Neural cell (in vitro differentiated cells): ENCODE measurements around the gene FUBP3. TPM values are rescaled to one million over a fixed set of nuclear protein-coding genes. Genes with fewer than 3 reads are reported as not detected.
"Not testable (repeated sequence)": the region's sequence is repeated elsewhere in the genome, so short reads cannot be mapped to it uniquely, and the experiment has no call there.

Experiments
- H2AFZ ChIP-seq: fragments of 200-600, 300-800 bp; sonication (generic), shearing (Covaris generic); 2 replicates; pipeline ENCODE4 v1.6.0; 2014; ENCODE audit warnings: low read depth, mild to moderate bottlenecking, antibody characterized with exemption, low read length, moderate library complexity
- H3F3A ChIP-seq: fragments of 200-600 bp; shearing (Covaris generic); 2 replicates; pipeline ENCODE4 v1.6.1; 2016; ENCODE audit warnings: mild to moderate bottlenecking, moderate library complexity, mixed read lengths, antibody characterized with exemption, low read length; ENCODE audit not compliant: insufficient read depth, poor library complexity, severe bottlenecking
- H3K27ac ChIP-seq: fragments of 200-600, 300-800 bp; sonication (generic), shearing (Covaris generic); 2 replicates; pipeline ENCODE4 v1.5.1; 2014; ENCODE audit warnings: mild to moderate bottlenecking, low read length, moderate library complexity
- H3K27me3 ChIP-seq: fragments of 300-800, 200-600 bp; sonication (generic), shearing (Covaris generic); 2 replicates; pipeline ENCODE4 v1.6.0; 2014; ENCODE audit warnings: mild to moderate bottlenecking, low read depth, low read length, moderate library complexity; ENCODE audit not compliant: insufficient read depth
- H3K36me3 ChIP-seq: fragments of 300-800, 200-600 bp; sonication (generic), shearing (Covaris generic); 2 replicates; pipeline ENCODE4 v1.5.1; 2014; ENCODE audit warnings: mild to moderate bottlenecking, antibody characterized with exemption, low read length, moderate library complexity; ENCODE audit not compliant: insufficient read depth
- H3K4me2 ChIP-seq: fragments of 300-800, 200-600 bp; sonication (generic), shearing (Covaris generic); 2 replicates; pipeline ENCODE4 v1.6.0; 2014; ENCODE audit warnings: mild to moderate bottlenecking, low read length
- H3K4me3 ChIP-seq: fragments of 300-800, 200-600 bp; sonication (generic), shearing (Covaris generic); 2 replicates; pipeline ENCODE4 v1.5.1; 2014; ENCODE audit warnings: mild to moderate bottlenecking, low read length, moderate library complexity
- H3K79me2 ChIP-seq: fragments of 200-600 bp; shearing (Covaris generic); replicated peaks from 2 replicates; pipeline ENCODE4 v1.6.0; 2014; ENCODE audit warnings: mild to moderate bottlenecking, low read length, moderate library complexity; ENCODE audit not compliant: insufficient read depth
- H3K9ac ChIP-seq: fragments of 300-800, 200-600 bp; sonication (generic), shearing (Covaris generic); 2 replicates; pipeline ENCODE4 v1.6.1; 2016; ENCODE audit warnings: mild to moderate bottlenecking, low read length, mixed read lengths
- H3K9me2 ChIP-seq: fragments of 200-600 bp; shearing (Covaris generic); 2 replicates; pipeline ENCODE4 v1.6.1; 2016; ENCODE audit warnings: mild to moderate bottlenecking, low read length, mixed read lengths; ENCODE audit not compliant: insufficient read depth
- H3K9me3 ChIP-seq: fragments of 200-600, 300-800 bp; sonication (generic), shearing (Covaris generic); 2 replicates; pipeline ENCODE4 v1.6.1; 2016; ENCODE audit warnings: mild to moderate bottlenecking, mixed run types, low read length, moderate library complexity, mixed read lengths
- H4K20me1 ChIP-seq: fragments of 200-600 bp; shearing (Covaris generic); 2 replicates; pipeline ENCODE4 v1.6.1; 2016; ENCODE audit warnings: mild to moderate bottlenecking, mixed run types; ENCODE audit not compliant: insufficient read depth
- EP300 ChIP-seq: fragments of 450-650 bp; conservative IDR thresholded peaks from 2 replicates; pipeline ENCODE4 v1.6.1; 2014; ENCODE audit warnings: antibody characterized with exemption, mild to moderate bottlenecking, moderate library complexity; ENCODE audit not compliant: poor library complexity, severe bottlenecking
- EZH2 ChIP-seq: fragments of 200-600, 300-800 bp; shearing (Covaris generic), sonication (generic); IDR thresholded peaks from 2 replicates; pipeline ENCODE4 v1.6.1; 2014; ENCODE audit warnings: antibody characterized with exemption, low read length, borderline replicate concordance, mild to moderate bottlenecking; ENCODE audit not compliant: insufficient read depth, poor library complexity, severe bottlenecking
- MXI1 ChIP-seq: fragments of 450-650 bp; conservative IDR thresholded peaks from 2 replicates; pipeline ENCODE4 v1.6.1; 2014; ENCODE audit warnings: antibody characterized with exemption, mild to moderate bottlenecking; ENCODE audit not compliant: poor library complexity, severe bottlenecking
- POLR2AphosphoS5 ChIP-seq: IDR thresholded peaks from 2 replicates; pipeline ENCODE4 v1.6.1; 2012
- RAD21 ChIP-seq: fragments of 450-650 bp; conservative IDR thresholded peaks from 2 replicates; pipeline ENCODE4 v1.6.1; 2014; ENCODE audit warnings: antibody characterized with exemption, mild to moderate bottlenecking, moderate library complexity
- SMC3 ChIP-seq: fragments of 450-650 bp; conservative IDR thresholded peaks from 2 replicates; pipeline ENCODE4 v1.6.1; 2014; ENCODE audit warnings: antibody characterized with exemption, mild to moderate bottlenecking, moderate library complexity; ENCODE audit not compliant: poor library complexity
- TAF1 ChIP-seq: IDR thresholded peaks from 2 replicates; pipeline ENCODE4 v1.6.1; 2012; ENCODE audit warnings: low read depth
- polyA plus RNA-seq: library from polyadenylated mRNA; depleted of rRNA; stranded (reverse); fragments of >200 nt; gene quantifications from 2 replicates; pipeline ENCODE4 v1.2.3, GENCODE V29; 2014
- TF ChIP-seq, protein P1 (sequence below): IDR thresholded peaks from 2 replicates; pipeline ENCODE4 v1.6.1; 2012; ENCODE audit warnings: borderline replicate concordance
- TF ChIP-seq, protein P2 (sequence below): fragments of 450-650 bp; IDR thresholded peaks from 2 replicates; pipeline ENCODE4 v1.5.1; 2014; ENCODE audit warnings: antibody characterized with exemption, mild to moderate bottlenecking, moderate library complexity; ENCODE audit not compliant: poor library complexity, severe bottlenecking

Gene FUBP3
- polyA plus RNA-seq, 1 donor from 2014 or later: 70.5 TPM

DNA sequence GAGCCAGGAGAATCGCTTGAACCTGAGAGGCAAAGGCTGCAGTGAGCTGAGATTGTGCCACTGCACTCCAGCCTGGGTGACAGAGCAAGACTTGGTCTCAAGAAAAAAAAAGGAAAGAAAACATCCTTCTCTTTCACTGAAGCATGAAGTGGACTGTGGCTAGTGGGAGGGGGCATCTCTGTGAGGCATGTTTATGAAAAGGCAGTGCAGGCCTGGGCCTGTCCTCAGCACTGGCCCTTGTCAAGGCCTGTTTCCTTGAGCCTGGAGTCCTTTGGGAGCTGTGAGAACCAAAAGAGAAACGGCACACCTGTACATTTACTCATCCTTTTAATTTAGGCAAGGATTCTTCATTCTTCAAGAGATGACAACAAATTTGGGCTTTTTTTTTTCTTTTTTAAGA is 18.3 kb upstream of the FUBP3 start:
- Histone ChIP-seq H3K27me3 (no peaks in the 10 kb centered on the region), H3K4me2 (no peak overlapping the region), H4K20me1 (no peaks in the 10 kb centered on the region), H3K36me3 (no peaks in the 10 kb centered on the region), H2AFZ (no peak overlapping the region), H3K9me3 (no peaks in the 10 kb centered on the region), H3F3A (no peaks in the 10 kb centered on the region), H3K27ac (no peak overlapping the region), H3K9ac (no peak overlapping the region), H3K79me2 (no peaks in the 10 kb centered on the region), H3K4me3 (no peak overlapping the region), H3K9me2 (no peaks in the 10 kb centered on the region)
- TF ChIP-seq TAF1: no peak
- no peak for TF ChIP-seq POLR2AphosphoS5
- no peak for TF ChIP-seq MXI1
- no peak for TF ChIP-seq RAD21
- TF ChIP-seq, protein P1, sequence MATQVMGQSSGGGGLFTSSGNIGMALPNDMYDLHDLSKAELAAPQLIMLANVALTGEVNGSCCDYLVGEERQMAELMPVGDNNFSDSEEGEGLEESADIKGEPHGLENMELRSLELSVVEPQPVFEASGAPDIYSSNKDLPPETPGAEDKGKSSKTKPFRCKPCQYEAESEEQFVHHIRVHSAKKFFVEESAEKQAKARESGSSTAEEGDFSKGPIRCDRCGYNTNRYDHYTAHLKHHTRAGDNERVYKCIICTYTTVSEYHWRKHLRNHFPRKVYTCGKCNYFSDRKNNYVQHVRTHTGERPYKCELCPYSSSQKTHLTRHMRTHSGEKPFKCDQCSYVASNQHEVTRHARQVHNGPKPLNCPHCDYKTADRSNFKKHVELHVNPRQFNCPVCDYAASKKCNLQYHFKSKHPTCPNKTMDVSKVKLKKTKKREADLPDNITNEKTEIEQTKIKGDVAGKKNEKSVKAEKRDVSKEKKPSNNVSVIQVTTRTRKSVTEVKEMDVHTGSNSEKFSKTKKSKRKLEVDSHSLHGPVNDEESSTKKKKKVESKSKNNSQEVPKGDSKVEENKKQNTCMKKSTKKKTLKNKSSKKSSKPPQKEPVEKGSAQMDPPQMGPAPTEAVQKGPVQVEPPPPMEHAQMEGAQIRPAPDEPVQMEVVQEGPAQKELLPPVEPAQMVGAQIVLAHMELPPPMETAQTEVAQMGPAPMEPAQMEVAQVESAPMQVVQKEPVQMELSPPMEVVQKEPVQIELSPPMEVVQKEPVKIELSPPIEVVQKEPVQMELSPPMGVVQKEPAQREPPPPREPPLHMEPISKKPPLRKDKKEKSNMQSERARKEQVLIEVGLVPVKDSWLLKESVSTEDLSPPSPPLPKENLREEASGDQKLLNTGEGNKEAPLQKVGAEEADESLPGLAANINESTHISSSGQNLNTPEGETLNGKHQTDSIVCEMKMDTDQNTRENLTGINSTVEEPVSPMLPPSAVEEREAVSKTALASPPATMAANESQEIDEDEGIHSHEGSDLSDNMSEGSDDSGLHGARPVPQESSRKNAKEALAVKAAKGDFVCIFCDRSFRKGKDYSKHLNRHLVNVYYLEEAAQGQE: no peak
- no peak for TF ChIP-seq EP300
- TF ChIP-seq EZH2: no peak
- no peak for TF ChIP-seq SMC3
- TF ChIP-seq, protein P2, sequence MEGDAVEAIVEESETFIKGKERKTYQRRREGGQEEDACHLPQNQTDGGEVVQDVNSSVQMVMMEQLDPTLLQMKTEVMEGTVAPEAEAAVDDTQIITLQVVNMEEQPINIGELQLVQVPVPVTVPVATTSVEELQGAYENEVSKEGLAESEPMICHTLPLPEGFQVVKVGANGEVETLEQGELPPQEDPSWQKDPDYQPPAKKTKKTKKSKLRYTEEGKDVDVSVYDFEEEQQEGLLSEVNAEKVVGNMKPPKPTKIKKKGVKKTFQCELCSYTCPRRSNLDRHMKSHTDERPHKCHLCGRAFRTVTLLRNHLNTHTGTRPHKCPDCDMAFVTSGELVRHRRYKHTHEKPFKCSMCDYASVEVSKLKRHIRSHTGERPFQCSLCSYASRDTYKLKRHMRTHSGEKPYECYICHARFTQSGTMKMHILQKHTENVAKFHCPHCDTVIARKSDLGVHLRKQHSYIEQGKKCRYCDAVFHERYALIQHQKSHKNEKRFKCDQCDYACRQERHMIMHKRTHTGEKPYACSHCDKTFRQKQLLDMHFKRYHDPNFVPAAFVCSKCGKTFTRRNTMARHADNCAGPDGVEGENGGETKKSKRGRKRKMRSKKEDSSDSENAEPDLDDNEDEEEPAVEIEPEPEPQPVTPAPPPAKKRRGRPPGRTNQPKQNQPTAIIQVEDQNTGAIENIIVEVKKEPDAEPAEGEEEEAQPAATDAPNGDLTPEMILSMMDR: no peak

DNA sequence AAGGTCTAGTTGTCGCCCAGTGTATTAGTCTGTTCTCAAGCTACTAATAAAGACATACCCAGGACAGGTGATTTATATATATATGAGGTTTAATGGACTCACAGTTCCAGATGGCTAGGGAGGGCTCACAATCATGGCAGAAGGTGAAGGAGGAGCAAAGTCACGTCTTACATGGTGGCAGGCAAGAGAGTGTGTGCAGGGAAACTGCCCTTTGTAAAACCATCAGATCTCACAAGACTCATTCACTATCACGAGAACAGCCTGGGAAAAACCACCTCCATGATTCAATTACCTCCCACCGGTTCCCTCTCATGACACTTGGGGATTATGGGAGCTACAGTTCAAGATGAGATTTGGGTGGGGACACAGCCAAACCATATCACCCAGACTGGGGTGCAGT is 16.9 kb upstream of the FUBP3 start:
- H3K4me2 ChIP-seq, H3K79me2 ChIP-seq, H3K9ac ChIP-seq, H3K9me3 ChIP-seq, H4K20me1 ChIP-seq, H3K9me2 ChIP-seq, H3K27me3 ChIP-seq, H3F3A ChIP-seq, H2AFZ ChIP-seq, H3K36me3 ChIP-seq, H3K27ac ChIP-seq, H3K4me3 ChIP-seq: not testable (repeated sequence)

DNA sequence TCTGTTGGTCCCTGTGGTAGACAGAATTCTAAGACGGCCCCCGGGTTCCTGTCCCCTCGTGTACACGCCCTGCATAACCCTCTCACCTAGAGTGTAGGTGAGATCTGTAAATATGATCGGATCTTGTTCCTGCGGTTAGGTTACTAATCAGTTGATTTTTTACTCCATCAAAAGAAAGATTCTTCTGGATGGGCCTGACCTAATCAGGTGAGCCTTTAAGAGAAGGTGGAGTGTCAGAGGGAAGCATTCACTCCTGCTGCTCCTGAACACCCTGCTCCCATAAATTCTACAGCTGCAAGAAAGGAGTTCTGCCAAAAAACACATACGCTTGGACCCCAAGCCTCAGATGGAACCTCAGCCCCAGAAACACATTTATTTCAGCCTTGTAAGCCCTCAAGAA is 15.6 kb upstream of the FUBP3 start:
- TF ChIP-seq TAF1 (no peak), SMC3 (no peak), RAD21 (no peak), MXI1 (no peak), EZH2 (no peak), POLR2AphosphoS5 (no peak), EP300 (no peak)
- TF ChIP-seq, protein P2: no peak
- TF ChIP-seq, protein P1: no peak
- Histone ChIP-seq H3K4me2 (no peak overlapping the region), H3K27ac (no peak overlapping the region), H3K36me3 (no peaks in the 10 kb centered on the region), H4K20me1 (no peaks in the 10 kb centered on the region), H3K9ac (no peak overlapping the region), H3K27me3 (no peaks in the 10 kb centered on the region), H2AFZ (no peak overlapping the region), H3K9me2 (no peaks in the 10 kb centered on the region), H3K79me2 (no peaks in the 10 kb centered on the region), H3K4me3 (no peak overlapping the region), H3K9me3 (no peaks in the 10 kb centered on the region), H3F3A (no peaks in the 10 kb centered on the region)
